ENCODE measurements around the gene SNRNP40.

- TF ChIP-seq SUZ12 (IDR thresholded peaks at IDR 0.05; ENCODE audit: extremely low read depth, insufficient read depth, insufficient read length) = no peak
- TF ChIP-seq ZNF274 (IDR thresholded peaks at IDR 0.05; ENCODE audit: low read depth, low read length) = no peak
- TF ChIP-seq YY1 (IDR thresholded peaks at IDR 0.05; ENCODE audit: insufficient read depth, insufficient read length) = no peak
Measured at GRCh38 chr1:31308036-31308435, 11.4 kb upstream of the SNRNP40 start.

Data from NT2/D1 (cell line).